HL-60 (cell line): ENCODE results near the gene PCLO.

ENCODE experiments used
- CTCF ChIP-seq: IDR thresholded peaks from one replicate; pipeline ENCODE4 v1.5.1; 2011; ENCODE audit warnings: low read length, control low read depth, inconsistent platforms; ENCODE audit not compliant: insufficient read depth
- GABPA ChIP-seq: IDR thresholded peaks from 2 replicates; pipeline ENCODE4 v1.6.1; 2012; ENCODE audit warnings: low read depth
- SPI1 ChIP-seq: IDR thresholded peaks from 2 replicates; pipeline ENCODE4 v1.6.1; 2012; ENCODE audit warnings: low read depth, mild to moderate bottlenecking, borderline replicate concordance

DNA sequence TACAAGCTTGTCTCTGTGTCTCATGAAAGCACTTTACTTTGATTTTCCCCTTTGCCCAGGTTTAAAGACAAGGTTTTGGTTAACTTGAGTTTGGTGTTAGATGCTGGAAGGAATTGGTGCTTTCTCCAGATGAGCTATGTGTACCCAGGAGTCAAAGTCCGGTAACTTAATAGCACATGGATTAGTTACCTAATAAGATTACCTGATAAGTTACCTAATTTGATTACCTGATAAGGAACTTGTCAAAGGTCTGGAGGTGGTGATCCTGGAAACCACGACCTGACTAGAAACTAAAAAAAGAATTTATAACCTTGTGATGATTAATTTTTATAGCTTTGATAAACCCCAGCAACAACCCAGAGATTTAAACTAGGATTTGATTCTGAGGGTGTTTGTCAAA lies 449.2 kb downstream of the PCLO start:
- TF ChIP-seq CTCF (no peak), GABPA (no peak), SPI1 (no peak)
